Neuronal stem cell (in vitro differentiated cells): ENCODE measurements around the gene TCN2.

Experiments used
- DNase-seq: peaks from one replicate; pipeline ENCODE4 v3.0.0-alpha.2; 2013; ENCODE audit warnings: low spot score
- H2AFZ ChIP-seq: one replicate; pipeline ENCODE4 v1.6.1; 2013; ENCODE audit warnings: mild to moderate bottlenecking, low read length, inconsistent platforms
- H2AK5ac ChIP-seq: 2 replicates; pipeline ENCODE4 v1.6.1; 2013; ENCODE audit warnings: low read depth, mild to moderate bottlenecking, inconsistent platforms, low read length, moderate library complexity, mixed read lengths
- H2BK120ac ChIP-seq: 2 replicates; pipeline ENCODE4 v1.6.1; 2013; ENCODE audit warnings: low read depth, mild to moderate bottlenecking, inconsistent platforms, low read length, moderate library complexity, mixed read lengths
- H2BK12ac ChIP-seq: one replicate; pipeline ENCODE4 v1.6.1; 2013; ENCODE audit warnings: low read length, inconsistent platforms
- H2BK15ac ChIP-seq: 2 replicates; pipeline ENCODE4 v1.6.1; 2013; ENCODE audit warnings: mild to moderate bottlenecking, low read length, inconsistent platforms, mixed read lengths
- H2BK5ac ChIP-seq: one replicate; pipeline ENCODE4 v1.6.1; 2013; ENCODE audit warnings: inconsistent platforms, mild to moderate bottlenecking, low read length, moderate library complexity
- H3K14ac ChIP-seq: one replicate; pipeline ENCODE4 v1.6.1; 2013; ENCODE audit warnings: low read length, inconsistent platforms
- H3K18ac ChIP-seq: 2 replicates; pipeline ENCODE4 v1.6.1; 2013; ENCODE audit warnings: low read length, inconsistent platforms
- H3K23ac ChIP-seq: 2 replicates; pipeline ENCODE4 v1.6.1; 2013; ENCODE audit warnings: low read depth, mild to moderate bottlenecking, mixed read lengths, low read length, inconsistent platforms; ENCODE audit not compliant: poor library complexity
- H3K27ac ChIP-seq: replicated peaks from 3 replicates; pipeline ENCODE4 v1.5.1; 2013; ENCODE audit warnings: low read length, inconsistent platforms
- H3K27me3 ChIP-seq, 3 experiments: 2 replicates each; pipeline ENCODE4 v1.6.1; 2013; ENCODE audit warnings: low read length in 3 of 3, mild to moderate bottlenecking in 2 of 3, inconsistent platforms in 1 of 3, low read depth in 1 of 3, mixed read lengths in 1 of 3, moderate library complexity in 1 of 3; ENCODE audit not compliant: control insufficient read depth in 3 of 3, insufficient read depth in 3 of 3
- H3K36me3 ChIP-seq, 2 donors: replicated peaks in 1 of 2; 2 replicates each; pipeline ENCODE4 v1.6.1; 2013; ENCODE audit warnings: low read length in 2 of 2; ENCODE audit not compliant: control insufficient read depth in 2 of 2, insufficient read depth in 2 of 2
- H3K4ac ChIP-seq: 2 replicates; pipeline ENCODE4 v1.6.1; 2013; ENCODE audit warnings: inconsistent platforms, mild to moderate bottlenecking, low read length, moderate library complexity
- H3K4me1 ChIP-seq, 2 donors: 1 replicate in 1 of 2; 2 replicates in 1 of 2; pipeline ENCODE4 v1.6.1; 2013; ENCODE audit warnings: low read length in 2 of 2, low read depth in 1 of 2; ENCODE audit not compliant: control insufficient read depth in 2 of 2, insufficient read depth in 1 of 2
- H3K4me2 ChIP-seq: one replicate; pipeline ENCODE4 v1.6.1; 2013; ENCODE audit warnings: mild to moderate bottlenecking, low read length, inconsistent platforms; ENCODE audit not compliant: insufficient read depth, poor library complexity, severe bottlenecking
- H3K4me3 ChIP-seq, 2 donors: 2 replicates each; pipeline ENCODE4 v1.5.1; 2013; ENCODE audit warnings: low read length in 2 of 2, mild to moderate bottlenecking in 2 of 2, inconsistent platforms in 1 of 2, moderate library complexity in 1 of 2
- H3K79me1 ChIP-seq: one replicate; pipeline ENCODE4 v1.6.1; 2013; ENCODE audit warnings: low read depth, mild to moderate bottlenecking, inconsistent platforms, low read length, moderate library complexity
- H3K9ac ChIP-seq: one replicate; pipeline ENCODE4 v1.6.1; 2013; ENCODE audit warnings: mild to moderate bottlenecking, low read depth, low read length, inconsistent platforms; ENCODE audit not compliant: poor library complexity
- H3K9me3 ChIP-seq, 2 donors: replicated peaks in 1 of 2; 2 replicates each; pipeline versions ENCODE3 to v1.6.1; 2013; ENCODE audit warnings: low read length in 2 of 2, mild to moderate bottlenecking in 2 of 2, inconsistent platforms in 1 of 2, low read depth in 1 of 2, mixed read lengths in 1 of 2, moderate library complexity in 1 of 2; ENCODE audit not compliant: control insufficient read depth in 2 of 2, insufficient read depth in 1 of 2
- H4K8ac ChIP-seq: one replicate; pipeline ENCODE4 v1.6.1; 2013; ENCODE audit warnings: low read depth, mild to moderate bottlenecking, inconsistent platforms, low read length, moderate library complexity
- H4K91ac ChIP-seq: one replicate; pipeline ENCODE4 v1.6.1; 2013; ENCODE audit warnings: low read length, low read depth, mild to moderate bottlenecking, inconsistent platforms; ENCODE audit not compliant: poor library complexity
- WGBS, 2 donors: extraction: QIAGEN DNeasy Blood & Tissue Kit; methylation state at CpG; one replicate each; pipeline ENCODE4 v1.1.7; 2013; ENCODE audit warnings: missing lambda C conversion rate in 2 of 2, mixed read lengths in 1 of 2; ENCODE audit not compliant: insufficient read length in 2 of 2, insufficient replicate concordance in 1 of 2; ENCODE audit errors: extremely low coverage in 2 of 2; 5-methylcytosine and 5-hydroxymethylcytosine counted together

Gene TCN2

GRCh38 chr22:30636226-30637077 lies 29.5 kb downstream of the TCN2 start:
- peak overlapping the region; percentile 62 for H2BK5ac ChIP-seq
- H2AK5ac ChIP-seq: peak overlapping the region; percentile 77
- no peaks in the 10 kb centered on the region for H3K36me3 ChIP-seq
- H2BK15ac ChIP-seq: peak overlapping the region; percentile 10
- no CpG with 5 or more reads among the region's 45 CpGs for WGBS, 2 donors
- H3K79me1 ChIP-seq: peaks cover 9% of the 10 kb centered on the region
- H3K23ac ChIP-seq: peak overlapping the region; percentile 93
- peak overlapping the region; percentile 84 for H2BK12ac ChIP-seq
- H3K4ac ChIP-seq: no peak overlapping the region
- no peak overlapping the region for H3K27ac ChIP-seq
- H4K8ac ChIP-seq: peak overlapping the region; percentile 65
- H3K9ac ChIP-seq: peak overlapping the region; percentile 92
- H3K14ac ChIP-seq: peak overlapping the region; percentile 56
- peak overlapping the region; percentile 95 for H2AFZ ChIP-seq
- peak overlapping the region; percentile 80 for H3K4me2 ChIP-seq
- H3K27me3 ChIP-seq: peaks cover 0 to 4% (median 0%) of the 10 kb centered on the region in 3 experiments
- peak overlapping the region; percentile 100 for H3K18ac ChIP-seq
- no peak overlapping the region for H2BK120ac ChIP-seq
- H3K4me3 ChIP-seq: peak overlapping the region; percentile 59 to 89
- no peak overlapping the region for H4K91ac ChIP-seq
- H3K4me1 ChIP-seq: peaks cover 17 to 19% of the 10 kb centered on the region in 2 donors
- DNase-seq: no peak
- no peaks in the 10 kb centered on the region for H3K9me3 ChIP-seq

- no peak overlapping the region for H3K23ac ChIP-seq
- no peak for DNase-seq
- no peak overlapping the region for H4K91ac ChIP-seq
- H3K9me3 ChIP-seq: no peaks in the 10 kb centered on the region
- H3K27ac ChIP-seq: no peak overlapping the region
- WGBS, 2 donors: no CpG with 5 or more reads among the region's 1 CpG
- H3K79me1 ChIP-seq: peaks cover 9% of the 10 kb centered on the region
- no peak overlapping the region for H3K9ac ChIP-seq
- no peak overlapping the region for H2BK5ac ChIP-seq
- no peak overlapping the region for H3K4me2 ChIP-seq
- H3K14ac ChIP-seq: no peak overlapping the region
- no peak overlapping the region for H3K4me3 ChIP-seq
- no peak overlapping the region for H2BK12ac ChIP-seq
- no peak overlapping the region for H2BK15ac ChIP-seq
- H3K27me3 ChIP-seq: peaks cover 0 to 4% (median 0%) of the 10 kb centered on the region in 3 experiments
- H3K4me1 ChIP-seq: peaks cover 17 to 19% of the 10 kb centered on the region in 2 donors
- H3K4ac ChIP-seq: no peak overlapping the region
- no peaks in the 10 kb centered on the region for H3K36me3 ChIP-seq
- H4K8ac ChIP-seq: no peak overlapping the region
- H3K18ac ChIP-seq: no peak overlapping the region
- no peak overlapping the region for H2BK120ac ChIP-seq
- H2AFZ ChIP-seq: no peak overlapping the region
- H2AK5ac ChIP-seq: no peak overlapping the region
Measured at GRCh38 chr22:30637701-30638114, 30.7 kb downstream of the TCN2 start.

GRCh38 chr22:30640361-30640760 lies 33.4 kb downstream of the TCN2 start:
- H2AFZ ChIP-seq: no peak overlapping the region
- H3K4me1 ChIP-seq: peaks cover 8 to 11% of the 10 kb centered on the region in 2 donors
- H3K4me3 ChIP-seq: no peak overlapping the region
- peak overlapping the region; percentile 17 for H3K18ac ChIP-seq
- peak overlapping the region; percentile 21 for H3K14ac ChIP-seq
- H2BK15ac ChIP-seq: no peak overlapping the region
- no peak overlapping the region for H3K4ac ChIP-seq
- WGBS, 2 donors: no CpG with 5 or more reads among the region's 4 CpGs
- no peak overlapping the region for H3K23ac ChIP-seq
- no peak overlapping the region for H4K91ac ChIP-seq
- H4K8ac ChIP-seq: no peak overlapping the region
- no peak overlapping the region for H2BK12ac ChIP-seq
- no peak for DNase-seq
- H3K9ac ChIP-seq: no peak overlapping the region
- no peak overlapping the region for H2BK120ac ChIP-seq
- no peak overlapping the region for H3K4me2 ChIP-seq
- no peaks in the 10 kb centered on the region for H3K36me3 ChIP-seq
- no peaks in the 10 kb centered on the region for H3K9me3 ChIP-seq
- H3K27ac ChIP-seq: no peak overlapping the region
- H2AK5ac ChIP-seq: no peak overlapping the region
- peaks cover 9% of the 10 kb centered on the region for H3K79me1 ChIP-seq
- no peak overlapping the region for H2BK5ac ChIP-seq
- H3K27me3 ChIP-seq: peaks cover 0 to 2% (median 0%) of the 10 kb centered on the region in 3 experiments

GRCh38 chr22:30640839-30641430 lies 34.0 kb downstream of the TCN2 start:
- Histone ChIP-seq H4K91ac (no peak overlapping the region), H3K27me3 (peaks cover 0 to 2% (median 0%) of the 10 kb centered on the region in 3 experiments), H3K9me3 (no peaks in the 10 kb centered on the region), H3K4me3 (peak overlapping the region in 1 of 2 donors; percentile 34), H4K8ac (no peak overlapping the region), H3K4ac (no peak overlapping the region), H2AFZ (no peak overlapping the region), H2BK15ac (no peak overlapping the region), H3K79me1 (peaks cover 9% of the 10 kb centered on the region), H3K4me1 (peaks cover 7 to 8% of the 10 kb centered on the region in 2 donors), H3K4me2 (no peak overlapping the region), H2BK5ac (no peak overlapping the region), H3K18ac (no peak overlapping the region), H2AK5ac (peak overlapping the region; percentile 24), H3K9ac (no peak overlapping the region), H3K14ac (peak overlapping the region; percentile 21), H3K27ac (no peak overlapping the region), H3K36me3 (no peaks in the 10 kb centered on the region), H3K23ac (no peak overlapping the region), H2BK12ac (no peak overlapping the region), H2BK120ac (no peak overlapping the region)
- DNase-seq: no peak
- no CpG with 5 or more reads among the region's 4 CpGs for WGBS, 2 donors
